Astrocyte of the spinal cord (primary cell): ENCODE measurements around the gene HIPK2.

Source experiments
- DNase-seq: peaks from one replicate; pipeline ENCODE4 v3.0.0; 2011; ENCODE audit warnings: low read depth, low spot score
- H3K4me3 ChIP-seq: 2 replicates; pipeline ENCODE4 v1.5.1; 2011; ENCODE audit warnings: low read depth, mild to moderate bottlenecking, low read length, moderate library complexity
- CTCF ChIP-seq: IDR thresholded peaks from 2 replicates; pipeline ENCODE4 v1.5.1; 2012; ENCODE audit warnings: low read depth, mild to moderate bottlenecking, low read length, inconsistent platforms
- in situ Hi-C: cut with HindIII; loops from 2 replicates; pipeline ENCODE4 v1.10.0; 2017; ENCODE audit warnings: low sequenced_read_pairs

The HIPK2 gene

GRCh38 chr7:139807009-139807408 lies 29.2 kb upstream of the HIPK2 start:
- no peak overlapping the region for H3K4me3 ChIP-seq
- in situ Hi-C loops = no loop called here
- DNase-seq = no peak
- no peak for TF ChIP-seq CTCF

GRCh38 chr7:139804571-139804970 lies 26.8 kb upstream of the HIPK2 start:
- H3K4me3 ChIP-seq = no peak overlapping the region
- DNase-seq = no peak
- TF ChIP-seq CTCF = no peak
- in situ Hi-C loops = no loop called here

GRCh38 chr7:139799586-139799985 lies 21.8 kb upstream of the HIPK2 start:
- in situ Hi-C loops = no loop called here
- TF ChIP-seq CTCF = no peak
- no peak overlapping the region for H3K4me3 ChIP-seq
- no peak for DNase-seq

GRCh38 chr7:139798892-139799291 lies 21.1 kb upstream of the HIPK2 start:
- no peak for TF ChIP-seq CTCF
- no peak for DNase-seq
- in situ Hi-C loops = no loop called here
- H3K4me3 ChIP-seq = no peak overlapping the region

GRCh38 chr7:139798221-139798620 lies 20.4 kb upstream of the HIPK2 start:
- no peak for TF ChIP-seq CTCF
- no peak overlapping the region for H3K4me3 ChIP-seq
- no peak for DNase-seq
- in situ Hi-C loops = no loop called here

GRCh38 chr7:139797607-139798006 lies 19.8 kb upstream of the HIPK2 start:
- in situ Hi-C loops = no loop called here
- no peak for TF ChIP-seq CTCF
- DNase-seq = peak; percentile 11
- no peak overlapping the region for H3K4me3 ChIP-seq

GRCh38 chr7:139791316-139791715 lies 13.5 kb upstream of the HIPK2 start:
- DNase-seq = no peak
- no peak overlapping the region for H3K4me3 ChIP-seq
- TF ChIP-seq CTCF = no peak
- in situ Hi-C loops = no loop called here
